Ovary (tissue), 9 donors: Measurements from ENCODE around the gene GRIN1. TPM values are rescaled to one million over a fixed set of nuclear protein-coding genes. Genes with fewer than 3 reads are reported as not detected.

Experiments
- DNase-seq, 5 donors: peaks; one replicate each; pipeline ENCODE4 v3.0.0-alpha.2; 2019 to 2020
- H3K27ac ChIP-seq, 2 donors: fragments of 200-600 bp; one replicate each; pipeline versions ENCODE4 v1.5.1 to v1.8.0; 2019 to 2022
- H3K27me3 ChIP-seq: fragments of 200-600 bp; one replicate; pipeline ENCODE4 v1.8.0; 2022
- H3K36me3 ChIP-seq: fragments of 200-600 bp; sonication (generic); one replicate; pipeline ENCODE4 v1.5.1; 2019
- H3K4me1 ChIP-seq: one replicate; pipeline ENCODE4 v1.8.1; 2013; ENCODE audit warnings: mild to moderate bottlenecking, moderate library complexity; ENCODE audit not compliant: insufficient read depth
- H3K4me3 ChIP-seq: fragments of 200-600 bp; sonication (generic); one replicate; pipeline ENCODE4 v1.5.1; 2017
- H3K9me3 ChIP-seq, 2 donors: fragments of 200-600 bp in 1 of 2; sonication (generic) in 1 of 2; one replicate each; pipeline versions ENCODE4 v1.5.1 to v1.8.1; 2013 to 2019; ENCODE audit warnings: mild to moderate bottlenecking in 1 of 2, moderate library complexity in 1 of 2
- EP300 ChIP-seq: sonication (generic); formaldehyde crosslinking; IDR thresholded peaks from one replicate; pipeline ENCODE4 v1.6.1; 2017; ENCODE audit warnings: antibody characterized with exemption
- POLR2A ChIP-seq: fragments of 450-650 bp; IDR thresholded peaks from one replicate; pipeline ENCODE4 v1.6.1; 2017; ENCODE audit warnings: antibody characterized with exemption, mild to moderate bottlenecking, moderate library complexity
- WGBS, 3 donors: extraction: QIAGEN DNeasy Blood & Tissue Kit in 1 of 3; methylation state at CpG; one replicate each; pipeline versions ENCODE4 v1.1.5 to v1.1.7; 2013 to 2017; 5-methylcytosine and 5-hydroxymethylcytosine counted together
- intact Hi-C, 4 donors: fragments of 100-400 bp; cut with DNase I; formaldehyde crosslinking; loops; one replicate each; pipeline versions ENCODE4 v1.11.0 to v1.15.1; 2022 to 2023
- polyA plus RNA-seq, 2 donors: library from polyadenylated mRNA; stranded (reverse); fragments of 200-250 nt in 1 of 2; fragments of 350-450 nt in 1 of 2; fragmentation: Illumina TruSeq in 1 of 2; extraction: RNeasy Lipid Tissue Mini Kit (QIAGEN cat#74804) in 1 of 2; gene quantifications; one replicate each; pipeline ENCODE4 v1.2.3, GENCODE V29; 2013 to 2014
- total RNA-seq, 7 donors: library from RNA; depleted of rRNA in 2 of 7; stranded (reverse); fragments of >200 nt in 2 of 7; fragmentation: NEBNext Ultra II Directional in 3 of 7; extraction: Animal tissue kit (Norgen Biotek cat#: 25700) in 3 of 7; gene quantifications; one replicate each; pipeline versions ENCODE4 v1.1.0 to v1.2.4, GENCODE V29; 2016 to 2023
- TF ChIP-seq, protein P1 (sequence below), 3 donors: fragments of 450-650 bp in 2 of 3; fragments of 200-600 bp in 1 of 3; IDR thresholded peaks; one replicate each; pipeline versions ENCODE4 v1.5.1 to v1.8.0; 2016 to 2022; ENCODE audit warnings: antibody characterized with exemption in 3 of 3, mild to moderate bottlenecking in 1 of 3
- donor health status: DM: no; HTN: no; CAD: no; lungs with moderate emphysema.
- donor health status: DM: no; HTN: no; CAD: no.
- donor health status: Bipolar disorder and iron deficiency.
- donor health status: DM: yes; HTN: yes; CAD: no.
- donor health status: DM: no; HTN: no; CAD: no.
- donor health status: DM: yes; HTN: yes; CAD: no.

GRIN1 gene
- total and polyA plus RNA-seq, 9 donors, result 0.15 TPM; not detected in 8

DNA sequence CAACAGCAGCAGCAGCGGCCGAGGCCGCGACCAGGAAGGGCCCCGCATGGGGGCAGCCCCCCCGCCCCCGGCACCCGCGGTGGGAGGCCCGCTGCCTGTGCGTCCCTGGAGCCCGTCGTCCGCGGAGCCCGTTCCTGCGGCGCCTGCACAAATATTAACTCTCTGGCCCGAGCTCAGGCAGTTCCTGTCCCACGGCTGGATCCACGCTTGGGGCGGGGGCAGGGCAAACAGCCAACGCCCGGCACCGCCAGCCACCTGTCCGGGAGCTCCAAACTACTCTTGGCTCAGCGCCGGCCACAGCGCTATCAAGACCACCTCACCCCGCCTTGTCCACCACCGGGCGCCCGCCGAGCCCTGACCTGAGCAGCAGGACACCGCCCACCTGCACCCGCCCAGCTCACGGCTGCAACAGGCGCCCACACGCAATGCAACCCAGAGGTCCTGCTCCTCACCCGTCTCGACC is 31.0 kb downstream of the GRIN1 start, which contains the start of gene LRRC26:
Gene LRRC26, minus strand, starts transcription at position 156 of the 463 bp plus-strand sequence. Its CDS starts 108 bp downstream, at position 48.
- no peak within 1 kb of the TSS for H3K27ac ChIP-seq
- H3K36me3 ChIP-seq, result no peaks in the 10 kb centered on the region
- intact Hi-C loops, result no loop called here
- WGBS, 3 donors, result 4 to 9% (median 5%) methylated on average over 36 to 41 of the region's 41 CpGs
- TF ChIP-seq, protein P1, sequence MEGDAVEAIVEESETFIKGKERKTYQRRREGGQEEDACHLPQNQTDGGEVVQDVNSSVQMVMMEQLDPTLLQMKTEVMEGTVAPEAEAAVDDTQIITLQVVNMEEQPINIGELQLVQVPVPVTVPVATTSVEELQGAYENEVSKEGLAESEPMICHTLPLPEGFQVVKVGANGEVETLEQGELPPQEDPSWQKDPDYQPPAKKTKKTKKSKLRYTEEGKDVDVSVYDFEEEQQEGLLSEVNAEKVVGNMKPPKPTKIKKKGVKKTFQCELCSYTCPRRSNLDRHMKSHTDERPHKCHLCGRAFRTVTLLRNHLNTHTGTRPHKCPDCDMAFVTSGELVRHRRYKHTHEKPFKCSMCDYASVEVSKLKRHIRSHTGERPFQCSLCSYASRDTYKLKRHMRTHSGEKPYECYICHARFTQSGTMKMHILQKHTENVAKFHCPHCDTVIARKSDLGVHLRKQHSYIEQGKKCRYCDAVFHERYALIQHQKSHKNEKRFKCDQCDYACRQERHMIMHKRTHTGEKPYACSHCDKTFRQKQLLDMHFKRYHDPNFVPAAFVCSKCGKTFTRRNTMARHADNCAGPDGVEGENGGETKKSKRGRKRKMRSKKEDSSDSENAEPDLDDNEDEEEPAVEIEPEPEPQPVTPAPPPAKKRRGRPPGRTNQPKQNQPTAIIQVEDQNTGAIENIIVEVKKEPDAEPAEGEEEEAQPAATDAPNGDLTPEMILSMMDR (IDR thresholded peaks at IDR 0.05), result no peak
- TF ChIP-seq POLR2A (no peak), EP300 (no peak)
- DNase-seq, result no peak
- H3K4me1 ChIP-seq, result peaks cover 14% of the 10 kb centered on the region
- H3K27me3 ChIP-seq, result peaks cover 21% of the 10 kb centered on the region
- no peaks in the 10 kb centered on the region for H3K9me3 ChIP-seq
- peak within 1 kb of the TSS; percentile 18 for H3K4me3 ChIP-seq

DNA sequence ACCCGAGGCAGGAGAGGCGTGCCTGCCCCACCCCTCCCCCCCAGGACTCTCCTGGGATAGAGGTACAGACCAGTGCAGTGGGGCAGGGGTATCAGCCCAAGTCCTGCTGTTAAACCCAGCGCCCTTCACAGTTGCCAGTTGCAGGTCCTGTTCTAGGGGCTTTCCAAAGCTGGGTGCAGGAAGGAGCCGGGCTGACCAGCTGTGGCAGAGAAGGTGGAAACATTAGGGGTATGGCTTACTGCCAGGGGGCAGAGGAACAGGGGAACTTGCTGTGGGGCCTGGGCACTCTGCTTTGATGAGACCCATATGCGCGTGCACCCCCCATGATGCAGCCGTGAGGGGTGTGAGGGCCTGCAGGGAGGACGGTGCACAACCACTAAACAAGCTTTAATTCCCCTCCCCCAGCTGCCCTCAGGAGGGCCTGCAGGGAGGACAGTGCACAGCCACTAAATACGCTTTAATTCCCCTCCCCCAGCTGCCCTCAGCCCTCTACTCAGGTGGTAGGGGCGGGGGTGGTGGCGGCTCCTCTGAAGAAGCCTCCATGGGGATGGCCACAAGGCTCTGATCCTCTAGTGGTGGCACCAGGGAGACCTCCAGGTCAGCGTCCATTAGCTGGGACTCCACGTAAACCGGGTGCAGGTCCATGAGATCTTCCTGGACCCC is 31.7 kb downstream of the GRIN1 start:
- Histone ChIP-seq H3K9me3 (no peaks in the 10 kb centered on the region), H3K27me3 (peaks cover 18% of the 10 kb centered on the region)

DNA sequence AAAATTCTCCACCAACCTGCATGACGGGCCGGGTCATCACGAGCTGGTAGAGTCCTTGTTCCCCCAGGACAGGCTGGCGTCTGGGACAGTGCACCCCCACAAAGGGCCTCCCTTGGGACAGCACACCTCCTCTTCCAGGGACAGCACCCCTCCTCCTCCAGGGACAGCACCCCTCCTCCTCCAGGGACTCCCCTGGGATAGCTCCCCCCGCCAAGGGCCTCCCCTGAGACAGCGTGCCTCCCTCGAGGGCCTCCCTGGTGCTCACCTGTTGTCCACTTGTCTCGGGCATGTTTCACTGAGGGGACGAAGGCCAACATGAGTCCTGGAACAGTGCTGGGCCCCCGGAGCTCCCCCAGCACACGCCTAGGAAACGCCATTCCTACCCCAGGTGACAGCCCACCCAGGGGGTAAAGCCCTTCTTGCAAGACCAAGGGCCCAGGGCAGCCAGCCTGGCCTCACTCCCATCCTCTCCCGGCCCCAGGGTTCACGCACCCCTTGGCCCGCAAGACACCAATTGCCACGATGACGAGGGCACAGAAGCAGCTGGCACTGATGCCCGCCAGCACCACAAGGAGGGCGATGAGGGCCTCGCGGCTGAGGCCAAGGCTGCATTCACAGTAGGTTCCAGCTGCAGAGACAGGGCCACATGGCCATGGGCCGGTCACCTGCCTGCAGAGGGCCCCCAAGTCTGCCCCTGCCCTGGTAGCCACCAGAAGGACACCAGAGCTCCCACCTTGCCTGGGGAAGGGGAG is 32.4 kb downstream of the GRIN1 start:
- Histone ChIP-seq H3K4me3 (no peak overlapping the region), H3K4me1 (peaks cover 14% of the 10 kb centered on the region), H3K36me3 (no peaks in the 10 kb centered on the region), H3K27me3 (peaks cover 12% of the 10 kb centered on the region), H3K27ac (no peak overlapping the region), H3K9me3 (no peaks in the 10 kb centered on the region)
- intact Hi-C loops, result no loop called here
- no peak for DNase-seq
- 73 to 80% (median 75%) methylated on average over 15 to 22 of the region's 22 CpGs for WGBS, 3 donors
- TF ChIP-seq, protein P1 (IDR thresholded peaks at IDR 0.05), result no peak
- TF ChIP-seq EP300 (no peak), POLR2A (no peak)

More for the DNA sequence above, 31.7 kb downstream of the GRIN1 start:
- no peak for DNase-seq
- intact Hi-C loops, result no loop called here
- Histone ChIP-seq H3K27ac (no peak overlapping the region), H3K4me3 (no peak overlapping the region), H3K36me3 (no peaks in the 10 kb centered on the region), H3K4me1 (peaks cover 14% of the 10 kb centered on the region)
- WGBS, 3 donors, result 30 to 43% (median 38%) methylated on average over 14 of the region's 14 CpGs
- TF ChIP-seq POLR2A (no peak), EP300 (no peak)
- TF ChIP-seq, protein P1 (IDR thresholded peaks at IDR 0.05), result no peak

DNA sequence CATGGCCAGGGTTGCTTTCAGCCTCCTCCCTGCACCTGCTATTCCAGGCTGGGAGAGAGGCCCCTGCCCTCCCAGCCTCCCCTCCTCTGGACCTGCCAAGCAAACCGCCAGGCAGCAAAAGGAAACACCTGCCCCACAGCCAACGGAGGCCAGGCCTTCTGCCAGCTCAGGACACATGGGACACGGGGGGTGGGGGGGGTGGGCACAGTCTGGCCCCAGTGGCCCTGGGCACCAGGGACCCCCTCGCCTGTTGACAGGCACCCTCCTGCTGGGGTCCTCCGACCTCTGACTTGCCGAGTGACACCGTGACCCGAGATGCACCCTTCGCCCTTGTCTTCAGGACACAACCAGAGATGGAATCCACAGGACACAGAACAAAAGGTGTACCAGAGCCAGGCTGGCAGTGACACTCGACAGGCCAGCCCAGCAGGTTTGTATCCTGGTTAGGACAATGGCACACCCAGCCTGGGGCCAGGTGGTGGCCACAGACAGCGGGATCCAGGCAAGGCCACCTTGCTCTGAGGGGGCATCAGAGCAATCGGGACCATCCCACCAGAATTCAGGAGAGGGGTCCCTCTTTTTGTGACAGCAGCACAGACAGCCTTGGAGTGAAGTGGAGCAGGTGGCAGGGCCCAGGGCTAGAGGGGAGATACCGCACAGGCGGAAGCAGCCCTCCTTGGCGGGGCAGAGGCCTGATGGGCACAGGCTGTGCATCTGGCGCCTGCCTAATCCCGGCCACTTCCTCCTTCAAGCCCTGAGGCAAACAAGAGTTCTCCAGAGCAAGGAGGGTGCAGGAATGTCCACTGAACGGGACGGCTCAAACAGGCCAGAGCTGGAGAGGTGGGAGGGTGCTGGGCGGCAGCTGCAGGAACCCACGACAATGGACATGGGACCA is 34.2 kb downstream of the GRIN1 start:
- H3K27me3 ChIP-seq, result peaks cover 4% of the 10 kb centered on the region
- DNase-seq, result no peak
- H3K36me3 ChIP-seq, result no peaks in the 10 kb centered on the region
- no peak overlapping the region for H3K4me3 ChIP-seq
- WGBS, 3 donors, result 60 to 65% (median 65%) methylated on average over 20 to 21 of the region's 21 CpGs
- no peak overlapping the region for H3K27ac ChIP-seq
- H3K9me3 ChIP-seq, result no peaks in the 10 kb centered on the region
- peaks cover 10% of the 10 kb centered on the region for H3K4me1 ChIP-seq
- intact Hi-C loops, result no loop called here
- TF ChIP-seq, protein P1 (IDR thresholded peaks at IDR 0.05), result no peak
- no peak for TF ChIP-seq POLR2A
